HS-5 (cell line): ENCODE results near the gene DUS2.
"Not testable (repeated sequence)": the region's sequence is repeated elsewhere in the genome, so short reads cannot be mapped to it uniquely, and the experiment has no call there.

ENCODE experiments used
- DNase-seq: peaks from one replicate; pipeline ENCODE4 v3.0.0-alpha.2; 2012; ENCODE audit warnings: low read depth

DUS2 gene

DNA sequence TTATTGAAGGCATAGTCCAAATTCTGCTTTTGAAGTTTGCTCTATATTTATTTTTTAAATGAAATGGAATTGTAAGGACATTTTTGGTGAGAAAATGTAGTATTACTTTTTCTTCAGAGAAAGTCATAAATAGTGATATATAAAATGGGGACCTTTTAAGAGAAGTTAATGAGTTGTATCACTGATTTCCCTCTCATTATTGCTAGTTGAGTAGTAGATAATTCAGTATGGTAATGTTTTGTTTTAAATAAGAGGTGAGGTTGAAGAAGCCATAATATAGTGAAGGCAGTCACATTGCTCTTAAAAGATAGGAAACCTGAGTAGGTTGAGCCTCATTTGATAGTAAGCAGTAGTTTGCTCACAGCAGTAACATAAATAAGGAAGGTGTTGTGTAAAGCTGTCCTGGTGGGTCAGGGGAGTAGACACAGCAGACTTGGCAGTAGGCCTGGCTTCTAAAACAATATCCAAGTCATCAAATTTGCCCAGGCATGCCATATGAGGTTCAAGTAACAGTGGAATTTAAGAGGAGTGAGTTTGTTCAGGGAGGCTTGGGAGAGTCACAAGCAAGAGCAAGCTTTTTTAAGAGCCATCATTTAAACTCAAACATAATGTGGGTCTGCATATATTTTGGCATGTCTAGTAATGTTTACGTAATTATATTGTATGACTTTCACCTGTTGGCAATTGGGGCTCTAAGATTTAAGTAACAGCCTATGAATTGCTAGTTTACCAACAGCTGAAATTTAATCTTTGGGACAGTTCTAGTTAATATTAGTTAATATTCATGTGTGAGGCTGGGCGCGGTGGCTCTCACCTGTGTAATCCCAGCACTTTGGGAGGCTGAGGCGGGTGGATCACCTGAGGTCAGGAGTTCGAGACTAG is 68.5 kb downstream of the DUS2 start:
- peak; percentile 28 for DNase-seq

DNA sequence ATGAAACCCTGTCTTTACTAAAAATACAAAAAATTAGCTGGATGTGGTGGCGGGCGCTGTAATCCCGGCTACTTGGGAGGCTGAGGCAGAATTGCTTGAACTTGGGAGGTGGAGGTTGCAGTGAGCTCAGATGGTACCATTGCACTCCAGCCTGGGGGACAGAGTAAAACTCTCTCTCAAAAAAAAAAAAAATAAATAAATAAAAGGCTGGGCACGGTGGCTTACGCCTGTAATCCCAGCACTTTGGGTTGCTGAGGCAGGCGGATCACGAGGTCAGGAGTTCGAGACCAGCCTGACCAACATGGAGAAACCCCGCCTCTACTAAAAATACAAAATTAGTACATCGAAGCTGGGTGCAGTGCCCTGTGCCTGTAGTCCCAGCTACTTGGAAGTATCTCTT is 69.2 kb downstream of the DUS2 start:
- not testable (repeated sequence) for DNase-seq

DNA sequence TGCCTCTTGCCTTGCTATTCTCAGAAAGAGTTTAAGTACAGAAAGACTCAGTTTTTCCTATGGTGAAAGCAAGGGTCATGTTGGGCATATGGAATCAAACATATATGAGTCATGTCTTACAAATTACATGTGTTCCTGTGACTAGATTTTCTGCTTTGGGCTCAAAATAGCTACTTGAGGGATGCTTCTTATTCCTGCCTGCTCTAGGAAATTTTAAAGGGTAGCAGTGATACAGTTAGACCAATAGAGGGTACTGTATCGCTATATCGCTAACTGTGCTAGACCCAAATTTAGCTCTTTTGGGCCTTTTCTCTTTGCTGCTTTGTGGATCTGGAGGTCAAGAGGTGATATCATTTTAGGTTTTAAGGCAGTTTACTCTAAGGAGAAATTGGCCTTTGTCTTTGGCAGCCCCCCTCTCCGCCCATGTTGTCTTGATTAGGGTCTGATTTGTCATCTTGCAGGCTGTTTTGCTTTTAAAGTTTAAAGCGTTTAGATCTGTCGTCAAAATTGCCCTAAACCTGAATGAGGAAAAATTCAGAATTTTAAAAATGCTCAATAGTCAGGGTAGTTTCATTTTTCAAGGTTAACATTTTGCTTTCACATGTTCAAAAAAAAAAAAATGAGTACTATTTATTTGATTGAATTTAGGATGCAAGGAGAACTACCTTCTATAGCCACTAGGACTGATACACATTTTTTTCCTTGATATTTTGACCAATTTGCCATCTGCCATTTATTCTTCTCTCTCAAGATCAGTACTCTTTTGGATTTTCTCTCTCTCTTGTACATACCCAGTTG is 70.9 kb downstream of the DUS2 start:
- peak; percentile 36 for DNase-seq

DNA sequence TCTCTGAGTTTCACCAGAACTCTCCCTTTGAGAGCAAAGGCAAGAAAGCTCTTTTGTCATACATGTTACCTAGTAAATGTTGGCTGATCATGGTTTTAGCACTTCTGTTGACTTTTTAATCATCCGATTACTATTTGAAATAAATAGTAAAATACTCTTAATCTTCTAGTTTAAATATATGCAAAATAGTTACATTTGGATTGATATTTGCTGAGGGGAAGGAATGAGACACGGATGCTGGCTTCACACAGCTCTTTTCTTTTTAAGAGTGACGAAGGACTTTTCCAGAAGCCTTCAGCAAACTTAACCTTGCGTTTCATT is 71.5 kb downstream of the DUS2 start:
- DNase-seq, result no peak

DNA sequence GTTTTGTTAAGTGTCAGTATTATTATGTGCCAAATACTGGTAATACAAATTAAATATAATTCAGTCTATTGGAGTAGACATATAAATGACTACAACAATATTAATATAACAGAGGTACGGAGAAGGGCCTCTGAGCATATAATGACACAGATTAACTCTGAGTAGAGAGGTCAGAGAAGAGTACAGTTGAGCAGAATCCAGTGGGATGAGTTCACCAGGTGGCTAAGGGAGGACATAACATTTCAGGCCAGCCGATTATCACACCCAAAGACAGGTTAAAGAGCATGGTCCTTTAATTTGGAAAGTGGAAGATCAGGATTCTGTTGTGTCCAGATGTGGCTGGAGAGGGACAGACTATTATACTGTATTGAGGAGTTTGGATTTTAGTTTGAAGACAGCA is 73.4 kb downstream of the DUS2 start:
- DNase-seq, result no peak

DNA sequence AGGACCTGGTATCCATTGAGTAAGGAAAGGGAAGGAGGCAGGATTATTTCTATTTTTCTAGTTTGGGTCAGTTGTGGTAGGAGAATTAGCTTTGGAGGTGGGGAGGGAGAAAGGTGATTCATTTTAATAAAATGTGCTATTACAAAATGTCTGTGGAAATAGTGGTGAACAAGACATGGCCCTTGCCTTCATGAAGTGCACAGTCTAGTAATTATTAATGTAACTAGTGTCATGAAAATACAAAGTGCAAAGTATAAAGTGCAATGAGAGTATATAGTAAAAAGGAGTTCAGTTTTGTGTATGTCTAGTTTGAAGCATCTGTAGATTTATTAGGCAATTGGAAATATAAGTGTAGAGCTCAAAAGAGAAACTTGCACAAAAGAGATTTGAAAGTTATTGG is 74.0 kb downstream of the DUS2 start:
- no peak for DNase-seq

DNA sequence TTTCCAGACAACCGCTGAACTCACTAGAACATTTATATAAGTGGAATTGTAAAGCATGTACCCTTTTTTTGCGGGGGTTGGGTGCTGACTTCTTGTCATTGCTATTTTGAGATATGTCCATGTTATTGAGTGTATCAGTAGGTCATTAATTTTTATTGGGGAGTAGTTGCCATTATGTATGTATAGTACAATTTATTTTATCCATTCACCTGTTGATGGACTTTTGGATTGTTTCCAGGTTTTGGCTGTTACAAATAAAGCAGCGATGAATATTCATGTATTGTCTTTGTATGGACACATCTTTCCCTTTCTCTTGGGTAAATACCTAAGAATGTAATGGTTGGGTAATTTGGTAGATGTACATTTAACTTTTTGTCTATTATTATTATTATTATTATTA is 74.8 kb downstream of the DUS2 start:
- DNase-seq, result no peak

DNA sequence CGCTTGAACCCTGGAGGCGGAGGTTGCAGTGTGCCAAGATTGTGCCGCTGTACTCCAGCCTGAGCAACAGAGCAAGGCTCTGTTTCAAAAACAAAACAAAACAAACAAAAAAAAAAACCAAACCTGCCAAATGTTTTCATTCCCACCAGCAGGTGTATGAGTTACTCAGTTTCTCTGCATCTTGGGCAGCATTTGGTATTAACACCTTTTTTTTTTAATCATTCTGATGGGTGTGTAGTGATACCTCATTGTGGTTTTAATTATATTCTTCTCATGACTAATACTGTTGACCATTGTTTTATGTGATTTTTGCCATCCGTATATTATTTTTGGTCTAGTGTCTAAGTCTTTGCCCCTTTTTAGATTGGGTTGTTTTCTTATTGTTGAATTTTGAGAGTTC is 77.4 kb downstream of the DUS2 start:
- no peak for DNase-seq

DNA sequence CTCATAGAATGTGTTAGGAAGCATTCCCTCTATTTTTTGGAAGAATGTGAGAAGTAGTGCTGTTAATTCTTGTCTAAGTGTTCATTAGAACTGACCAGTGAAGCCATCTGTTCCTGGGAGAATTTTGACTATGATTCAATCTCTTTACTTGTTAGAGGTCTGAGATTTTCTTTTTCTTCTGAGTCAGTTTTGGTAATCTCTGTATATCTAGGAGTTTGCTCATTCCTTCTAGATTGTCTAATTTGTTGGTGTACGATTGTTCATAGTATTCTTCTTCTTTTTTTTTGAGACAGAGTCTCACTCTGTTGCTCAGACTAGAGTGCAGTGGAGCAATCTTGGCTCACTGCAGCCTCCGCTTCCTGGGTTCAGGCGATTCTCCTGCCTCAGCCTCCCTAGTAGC is 82.5 kb downstream of the DUS2 start:
- no peak for DNase-seq

DNA sequence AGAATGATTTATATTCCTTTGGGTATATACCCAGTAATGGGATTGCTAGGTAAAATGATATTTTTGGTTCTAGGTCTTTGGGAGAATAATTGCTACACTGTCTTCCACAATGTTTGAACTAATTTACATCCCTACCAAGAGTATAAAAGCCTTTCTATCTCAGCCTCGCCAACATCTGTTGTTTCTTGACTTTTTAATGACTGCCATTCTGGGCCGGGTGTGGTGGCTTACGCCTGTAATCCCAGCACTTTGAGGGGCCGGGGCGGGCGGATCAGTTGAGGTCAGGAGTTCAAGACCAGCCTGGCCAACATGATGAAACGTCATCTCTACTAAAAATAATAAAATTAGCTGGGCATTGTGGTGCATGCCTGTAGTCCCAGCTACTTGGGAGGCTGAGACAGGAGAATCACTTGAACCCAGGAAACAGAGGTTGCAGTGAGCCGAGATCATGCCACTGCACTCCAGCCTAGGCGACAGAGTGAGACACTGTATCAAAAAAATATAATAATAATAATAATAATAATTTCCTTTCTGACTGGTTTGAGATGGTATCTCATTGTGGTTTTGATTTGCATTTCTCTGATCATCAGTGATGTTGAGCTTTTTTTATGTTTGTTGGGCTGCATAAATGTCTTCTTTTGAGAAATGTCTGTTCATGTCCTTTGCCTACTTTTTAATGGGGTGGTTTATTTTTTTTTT is 84.3 kb downstream of the DUS2 start:
- DNase-seq, result not testable (repeated sequence)

DNA sequence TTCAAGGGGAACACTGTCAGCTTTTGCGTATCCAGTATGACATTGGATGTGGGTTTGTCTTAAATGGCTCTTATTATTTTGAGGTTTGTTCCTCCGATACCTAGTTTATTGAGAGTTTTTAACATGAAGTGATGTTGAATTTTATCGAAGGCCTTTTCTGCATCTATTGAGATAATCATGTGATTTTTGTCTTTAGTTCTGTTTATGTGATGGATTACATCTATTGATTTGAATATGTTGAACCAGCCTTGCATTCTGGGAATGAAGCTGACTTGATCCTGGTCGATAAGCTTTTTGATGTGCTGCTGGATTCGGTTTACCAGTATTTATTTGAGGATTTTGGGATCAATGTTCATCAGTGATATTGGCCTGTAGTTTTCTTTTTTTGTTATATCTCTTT is 86.1 kb downstream of the DUS2 start:
- not testable (repeated sequence) for DNase-seq

DNA sequence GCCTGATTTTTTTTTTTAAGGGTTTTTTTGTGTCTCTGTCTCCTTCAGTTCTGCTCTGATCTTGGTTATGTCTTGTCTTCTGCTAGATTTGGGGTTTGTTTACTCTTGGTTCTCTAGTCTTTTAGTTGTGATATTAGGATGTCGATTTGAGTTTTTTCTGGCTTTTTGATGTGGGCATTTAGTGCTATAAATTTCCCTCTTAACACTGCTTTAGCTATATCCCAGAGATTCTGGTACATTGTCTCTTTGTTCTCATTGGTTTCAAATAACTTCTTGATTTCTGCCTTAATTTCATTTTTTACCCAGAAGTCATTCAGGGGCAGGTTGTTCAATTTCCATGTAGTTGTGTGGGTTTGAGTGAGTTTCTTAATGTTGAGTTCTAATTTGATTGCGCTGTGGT is 87.5 kb downstream of the DUS2 start:
- not testable (repeated sequence) for DNase-seq

DNA sequence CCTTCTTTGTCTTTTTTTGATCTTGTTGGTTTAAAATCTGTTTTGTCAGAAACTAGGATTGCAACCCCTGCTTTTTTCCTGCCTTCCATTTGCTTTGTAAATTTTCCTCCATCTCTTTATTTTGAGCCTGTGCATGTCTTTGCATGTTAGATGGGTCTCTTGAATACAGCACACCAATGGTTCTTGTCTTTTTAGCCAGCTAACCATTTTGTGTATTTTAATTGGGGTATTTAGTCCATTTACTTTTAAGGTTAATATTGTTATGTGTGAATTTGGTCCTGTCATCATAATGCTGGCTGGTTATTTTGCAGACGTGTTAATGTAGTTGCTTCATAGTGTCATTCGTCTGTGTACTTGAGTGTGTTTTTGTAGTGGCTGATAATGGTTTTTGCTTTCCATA is 88.3 kb downstream of the DUS2 start:
- no peak for DNase-seq

DNA sequence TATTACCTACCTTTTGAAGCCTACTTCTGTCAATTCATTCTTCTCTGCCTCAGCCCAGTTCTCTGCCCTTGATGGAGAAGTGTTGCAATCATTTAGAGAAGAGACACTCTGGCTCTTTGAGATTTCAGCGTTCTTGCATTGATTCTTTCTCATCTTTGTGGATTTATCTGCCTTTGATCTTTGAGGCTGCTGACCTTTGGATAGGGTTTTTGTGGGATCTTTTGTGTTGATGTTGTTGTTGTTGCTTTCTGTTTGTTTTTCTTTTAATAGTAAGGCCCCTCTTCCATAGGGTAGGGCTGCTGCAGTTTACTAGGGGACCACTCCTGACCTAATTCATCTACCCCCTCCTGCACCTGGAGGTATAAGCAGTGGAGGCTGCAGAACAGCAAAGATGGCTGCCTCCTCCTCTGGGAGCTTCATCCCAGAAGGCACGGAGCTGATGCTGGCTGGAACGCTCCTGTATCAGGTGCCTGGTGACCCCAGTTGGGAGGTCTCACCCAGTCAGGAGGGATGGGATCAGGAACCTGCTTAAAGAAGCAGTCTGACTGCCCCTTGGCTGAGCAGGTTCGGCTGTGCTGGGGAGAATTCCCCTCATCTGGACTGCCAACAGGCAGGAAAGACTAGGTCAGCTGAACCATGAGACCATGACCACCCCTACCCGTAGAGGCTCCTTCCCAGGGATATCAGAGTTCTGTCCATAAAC is 90.1 kb downstream of the DUS2 start:
- no peak for DNase-seq

DNA sequence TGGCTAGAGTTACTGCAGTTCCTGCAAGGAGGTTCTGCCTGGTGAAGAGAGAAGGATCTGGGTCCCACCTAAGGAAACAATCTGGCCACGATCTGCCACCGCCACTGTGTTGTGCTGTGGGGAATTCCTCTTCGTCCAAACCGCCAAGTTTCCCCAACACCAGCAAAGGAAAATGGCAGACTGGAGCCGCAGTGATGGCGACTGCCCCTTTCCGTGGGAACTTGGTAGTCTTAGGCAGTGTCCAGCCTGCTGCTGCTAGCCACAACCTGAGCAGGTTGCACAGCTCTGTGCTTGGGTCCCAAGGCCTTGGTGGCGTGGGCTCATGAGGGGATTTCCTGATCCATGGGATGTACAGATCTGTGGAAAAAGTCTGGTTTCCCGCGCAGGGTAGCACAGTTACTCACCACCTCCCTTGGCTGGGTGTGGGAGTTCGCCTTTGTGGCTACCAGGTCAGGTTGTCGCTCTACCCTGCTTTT is 90.7 kb downstream of the DUS2 start:
- DNase-seq, result no peak

DNA sequence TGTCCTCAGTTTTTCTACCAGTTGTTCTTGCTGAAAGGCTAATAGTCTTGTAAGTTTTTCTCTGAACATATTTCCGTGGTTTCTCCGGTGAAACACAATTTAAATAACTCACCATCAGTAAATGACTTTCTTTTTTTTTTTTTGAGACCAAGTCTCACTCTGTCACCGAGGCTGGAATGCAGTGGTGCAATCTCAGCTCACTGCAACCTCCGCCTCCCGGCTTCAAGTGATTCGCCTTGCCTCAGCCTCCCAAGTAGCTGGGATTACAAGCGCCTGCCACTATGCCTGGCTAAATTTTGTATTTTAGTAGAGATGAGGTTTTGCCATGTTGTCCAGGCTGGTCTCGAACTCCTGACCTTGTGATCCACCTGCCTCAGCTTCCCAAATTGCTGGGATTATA is 91.9 kb downstream of the DUS2 start:
- DNase-seq, result not testable (repeated sequence)

DNA sequence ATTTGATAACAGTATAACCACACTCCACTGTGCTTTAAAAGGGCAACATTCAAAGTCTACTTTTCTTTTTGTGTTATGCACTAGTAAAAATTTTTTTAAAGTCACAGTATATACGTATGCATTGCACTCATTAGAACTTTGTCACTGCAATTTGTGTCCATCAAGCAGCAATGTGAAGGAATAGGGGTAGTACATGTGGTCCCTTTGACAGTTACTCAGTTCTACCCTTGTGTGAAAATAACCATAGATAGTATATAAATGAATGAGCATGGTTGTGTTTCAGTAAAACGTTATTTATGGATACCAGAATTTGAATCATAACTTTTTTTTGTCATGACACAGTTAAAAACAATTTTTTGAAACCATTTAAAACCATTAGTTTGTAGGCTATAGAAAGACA is 92.8 kb downstream of the DUS2 start:
- DNase-seq, result no peak

DNA sequence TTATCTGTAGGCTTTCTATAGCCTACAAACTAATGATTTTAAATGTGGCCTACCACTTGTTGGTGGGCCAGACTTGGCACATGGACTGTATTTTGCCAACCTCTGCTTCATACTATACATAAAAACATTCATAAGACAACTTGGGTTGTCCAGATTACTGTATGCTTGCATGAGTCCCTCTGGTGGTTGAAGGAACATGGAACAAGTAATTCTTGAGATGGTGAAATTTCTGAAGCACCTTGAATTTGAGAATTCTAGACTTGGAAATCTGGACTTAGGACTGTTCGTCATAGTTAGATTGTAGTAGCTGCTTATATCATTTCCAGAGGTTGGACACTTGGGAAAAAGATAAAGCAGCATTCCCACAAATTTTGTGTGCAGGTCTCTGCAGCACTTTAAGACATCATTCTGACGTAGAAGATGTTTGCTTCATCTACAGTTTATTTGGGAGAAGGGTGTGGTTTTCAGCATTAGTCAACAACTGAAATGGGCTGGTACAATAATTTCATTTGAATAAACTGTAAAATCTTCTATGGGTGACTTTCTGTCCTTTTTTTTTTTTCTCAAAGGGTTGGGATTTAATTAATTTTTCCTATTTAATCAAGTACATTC is 93.3 kb downstream of the DUS2 start:
- DNase-seq, result no peak

DNA sequence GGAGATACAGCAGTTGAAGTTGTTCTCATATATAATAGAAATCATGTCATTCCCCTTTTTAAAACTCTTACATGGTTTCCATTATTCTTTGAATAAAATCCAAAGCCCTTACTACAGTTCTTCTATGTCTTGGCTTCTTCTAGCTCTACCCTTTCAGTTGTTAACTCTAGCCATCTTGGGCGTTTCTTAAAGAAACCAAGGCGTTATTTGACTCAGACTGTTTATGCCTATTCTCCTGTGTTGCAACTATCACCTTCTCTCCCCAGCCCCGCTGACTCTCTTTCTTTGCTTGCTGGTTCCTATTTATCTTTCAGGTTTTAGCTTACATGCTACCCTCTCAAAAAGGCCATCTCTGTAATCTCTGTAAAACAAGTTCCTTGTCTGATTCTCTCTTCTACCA is 94.8 kb downstream of the DUS2 start:
- DNase-seq, result no peak

DNA sequence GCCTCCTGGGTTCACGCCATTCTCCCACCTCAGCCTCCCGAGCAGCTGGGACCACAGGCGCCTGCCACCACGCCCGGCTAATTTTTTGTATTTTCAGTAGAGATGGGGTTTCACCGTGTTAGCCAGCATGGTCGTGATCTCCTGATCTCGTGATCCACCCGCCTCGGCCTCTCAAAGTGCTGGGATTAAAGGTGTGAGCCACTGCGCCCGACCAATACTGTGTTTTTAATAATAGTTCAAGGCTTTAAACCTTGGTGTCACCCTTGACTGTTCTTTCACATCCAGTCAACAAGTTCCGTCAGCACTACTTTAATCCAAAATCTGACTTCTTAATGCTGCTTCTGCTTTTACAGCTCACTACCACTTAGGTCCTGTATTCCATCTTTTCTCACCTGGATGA is 95.9 kb downstream of the DUS2 start:
- DNase-seq, result not testable (repeated sequence)

DNA sequence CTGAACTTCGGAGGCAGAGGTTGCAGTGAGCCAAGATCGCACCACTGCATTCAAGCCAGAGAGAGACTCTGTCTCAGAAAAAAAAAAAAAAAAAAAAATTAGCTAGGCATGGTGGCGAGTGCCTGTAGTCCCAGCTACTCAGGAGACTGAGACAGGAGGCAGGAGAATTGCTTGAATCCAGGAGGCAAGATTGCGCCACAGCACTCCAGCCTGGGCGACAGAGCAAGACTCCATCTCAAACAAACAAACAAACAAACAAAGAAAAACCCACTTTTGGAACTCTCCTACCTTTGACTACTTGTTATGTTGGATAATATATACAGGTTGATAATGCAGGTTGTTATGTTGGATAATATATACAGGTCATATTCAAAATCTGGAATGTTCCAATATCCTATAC is 97.4 kb downstream of the DUS2 start:
- DNase-seq, result not testable (repeated sequence)

DNA sequence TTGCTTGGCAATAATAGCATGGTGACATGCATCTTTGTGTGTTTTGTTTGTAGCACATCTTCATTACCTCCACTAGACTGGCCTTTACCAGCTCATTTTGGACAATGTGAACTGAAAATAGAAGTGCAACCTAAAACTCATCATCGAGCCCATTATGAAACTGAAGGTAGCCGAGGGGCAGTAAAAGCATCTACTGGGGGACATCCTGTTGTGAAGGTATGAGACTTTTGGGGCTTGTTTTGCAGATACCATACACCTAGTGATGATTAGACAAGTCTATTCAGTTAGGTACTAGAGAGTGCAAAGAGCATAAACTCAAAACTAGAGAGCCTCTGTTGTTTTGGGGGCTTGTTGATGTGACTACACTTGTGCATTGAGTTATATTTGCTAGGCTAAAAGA is 103.3 kb downstream of the DUS2 start:
- no peak for DNase-seq
